ENCODE results near the gene PINK1.

Gene PINK1

GRCh38 chr1:20693623-20694022, 60.4 kb downstream of the PINK1 start:
- Histone ChIP-seq H3K23ac (ENCODE audit: low read length) (no peak overlapping the region), H2AK5ac (ENCODE audit: low read length) (no peak overlapping the region), H3K4me3 (ENCODE audit: low read depth, low read length) (no peak overlapping the region), H2AFZ (ENCODE audit: insufficient read depth, low read length, poor library complexity) (no peak overlapping the region), H2BK12ac (ENCODE audit: low read length) (no peak overlapping the region), H2BK120ac (ENCODE audit: insufficient read depth, low read length, poor library complexity) (no peak overlapping the region), H3K36me3 (ENCODE audit: control insufficient read depth in 1 of 2, insufficient read depth in 2 of 2, low read length in 2 of 2) (no peaks in the 10 kb centered on the region), H3K9ac (ENCODE audit: low read length) (no peak overlapping the region), H3K79me2 (ENCODE audit: control insufficient read depth, insufficient read depth, low read length, poor library complexity) (no peaks in the 10 kb centered on the region), H4K91ac (ENCODE audit: low read depth, low read length) (no peak overlapping the region), H3K27ac (ENCODE audit: low read depth, low read length) (no peak overlapping the region), H3K9me3 (ENCODE audit: insufficient read depth, low read depth, low read length) (no peaks in the 10 kb centered on the region), H3K14ac (ENCODE audit: low read length) (no peak overlapping the region), H4K8ac (ENCODE audit: low read depth, low read length) (no peak overlapping the region), H4K12ac (ENCODE audit: low read depth, low read length) (no peak overlapping the region), H3K27me3 (ENCODE audit: insufficient read depth, low read length) (no peaks in the 10 kb centered on the region), H3K79me1 (ENCODE audit: low read length) (peaks cover 10% of the 10 kb centered on the region), H3K18ac (ENCODE audit: low read length) (no peak overlapping the region), H3K4me2 (ENCODE audit: low read length) (no peak overlapping the region), H2BK5ac (ENCODE audit: low read depth, low read length, poor library complexity) (no peak overlapping the region), H3K4ac (ENCODE audit: low read depth, low read length) (no peak overlapping the region), H3K4me1 (ENCODE audit: control insufficient read depth in 1 of 2, insufficient read depth in 2 of 2, low read length in 2 of 2) (peaks cover 13 to 14% of the 10 kb centered on the region in 2 experiments)
- DNase-seq, result no peak
- WGBS (ENCODE audit: extremely low coverage, insufficient coverage, insufficient read length), result no CpG with 5 or more reads among the region's 2 CpGs

GRCh38 chr1:20695515-20695914, 62.3 kb downstream of the PINK1 start:
- Histone ChIP-seq H3K9ac (ENCODE audit: low read length) (no peak overlapping the region), H3K4me1 (ENCODE audit: control insufficient read depth in 1 of 2, insufficient read depth in 2 of 2, low read length in 2 of 2) (peaks cover 23 to 24% of the 10 kb centered on the region in 2 experiments), H2AFZ (ENCODE audit: insufficient read depth, low read length, poor library complexity) (no peak overlapping the region), H3K79me2 (ENCODE audit: control insufficient read depth, insufficient read depth, low read length, poor library complexity) (no peaks in the 10 kb centered on the region), H3K4me3 (ENCODE audit: low read depth, low read length) (no peak overlapping the region), H2BK12ac (ENCODE audit: low read length) (no peak overlapping the region), H3K36me3 (ENCODE audit: control insufficient read depth in 1 of 2, insufficient read depth in 2 of 2, low read length in 2 of 2) (no peaks in the 10 kb centered on the region), H4K91ac (ENCODE audit: low read depth, low read length) (no peak overlapping the region), H3K23ac (ENCODE audit: low read length) (no peak overlapping the region), H3K14ac (ENCODE audit: low read length) (no peak overlapping the region), H3K9me3 (ENCODE audit: insufficient read depth, low read depth, low read length) (no peaks in the 10 kb centered on the region), H2BK5ac (ENCODE audit: low read depth, low read length, poor library complexity) (no peak overlapping the region), H3K27ac (ENCODE audit: low read depth, low read length) (no peak overlapping the region), H3K4ac (ENCODE audit: low read depth, low read length) (no peak overlapping the region), H2BK120ac (ENCODE audit: insufficient read depth, low read length, poor library complexity) (no peak overlapping the region), H3K27me3 (ENCODE audit: insufficient read depth, low read length) (no peaks in the 10 kb centered on the region), H3K4me2 (ENCODE audit: low read length) (no peak overlapping the region), H3K18ac (ENCODE audit: low read length) (no peak overlapping the region), H3K79me1 (ENCODE audit: low read length) (peaks cover 10% of the 10 kb centered on the region), H2AK5ac (ENCODE audit: low read length) (no peak overlapping the region), H4K8ac (ENCODE audit: low read depth, low read length) (no peak overlapping the region), H4K12ac (ENCODE audit: low read depth, low read length) (no peak overlapping the region)
- WGBS (ENCODE audit: extremely low coverage, insufficient coverage, insufficient read length), result no CpG with 5 or more reads among the region's 10 CpGs
- no peak for DNase-seq

DNA sequence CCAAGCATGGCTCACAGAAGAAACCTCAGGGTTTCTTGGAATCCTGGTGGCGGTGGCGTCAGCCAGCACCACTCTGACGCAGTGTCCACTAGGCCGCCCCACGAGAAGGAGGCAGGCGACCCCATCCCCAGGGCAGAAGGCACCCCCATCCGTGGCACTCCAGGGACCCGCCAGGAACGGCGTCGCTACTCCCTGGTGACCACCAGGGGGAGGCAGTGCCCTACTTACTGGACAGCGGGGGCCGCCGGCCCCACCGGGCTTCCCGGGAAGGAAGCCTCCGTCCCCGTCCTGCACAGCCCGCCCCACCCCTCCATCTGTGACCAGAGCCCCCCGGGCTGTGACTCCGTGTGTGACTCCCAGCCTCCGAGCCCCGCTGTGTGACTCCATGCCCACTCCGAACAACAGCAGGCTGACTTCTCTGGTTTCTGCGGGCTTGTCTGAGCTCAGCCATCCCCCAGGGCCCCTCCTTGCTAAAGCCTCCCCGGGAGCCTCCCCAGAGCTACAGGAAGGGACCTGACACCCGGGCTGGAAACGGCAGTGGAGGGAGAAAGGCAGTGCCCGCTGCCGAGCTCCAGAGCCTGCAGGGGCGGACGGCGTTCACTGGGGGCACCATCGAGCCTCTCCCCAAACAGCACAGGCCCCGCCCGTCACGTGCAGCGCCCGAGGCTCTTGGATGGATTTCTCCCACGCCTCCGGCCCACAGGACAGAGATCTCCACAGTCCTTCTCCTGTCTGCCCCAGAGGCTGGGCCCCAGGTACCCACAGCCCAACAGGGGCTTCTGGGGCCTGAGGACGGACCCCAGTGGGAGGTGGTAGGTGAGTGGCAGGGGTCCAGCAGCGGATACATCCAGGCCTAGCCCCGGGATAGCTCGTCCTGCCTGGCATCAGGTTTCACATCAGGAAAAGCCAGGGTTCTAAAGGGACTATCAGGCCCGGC, 63.4 kb downstream of the PINK1 start:
- peak overlapping the region; percentile 81 for H2BK120ac ChIP-seq (ENCODE audit: insufficient read depth, low read length, poor library complexity)
- H3K9me3 ChIP-seq (ENCODE audit: insufficient read depth, low read depth, low read length), result no peaks in the 10 kb centered on the region
- H3K4ac ChIP-seq (ENCODE audit: low read depth, low read length), result peak overlapping the region; percentile 31
- peak overlapping the region; percentile 56 for H4K91ac ChIP-seq (ENCODE audit: low read depth, low read length)
- peak overlapping the region; percentile 63 for H3K4me2 ChIP-seq (ENCODE audit: low read length)
- no peak overlapping the region for H3K23ac ChIP-seq (ENCODE audit: low read length)
- H3K4me3 ChIP-seq (ENCODE audit: low read depth, low read length), result peak overlapping the region; percentile 54
- H4K8ac ChIP-seq (ENCODE audit: low read depth, low read length), result peak overlapping the region; percentile 71
- H3K9ac ChIP-seq (ENCODE audit: low read length), result peak overlapping the region; percentile 0
- H4K12ac ChIP-seq (ENCODE audit: low read depth, low read length), result peak overlapping the region; percentile 56
- peak overlapping the region; percentile 42 for H3K18ac ChIP-seq (ENCODE audit: low read length)
- no peaks in the 10 kb centered on the region for H3K36me3 ChIP-seq (ENCODE audit: control insufficient read depth in 1 of 2, insufficient read depth in 2 of 2, low read length in 2 of 2)
- H2AK5ac ChIP-seq (ENCODE audit: low read length), result no peak overlapping the region
- peak overlapping the region; percentile 44 for H3K14ac ChIP-seq (ENCODE audit: low read length)
- H2BK5ac ChIP-seq (ENCODE audit: low read depth, low read length, poor library complexity), result peak overlapping the region; percentile 62
- peak overlapping the region; percentile 82 for H2BK12ac ChIP-seq (ENCODE audit: low read length)
- H3K27ac ChIP-seq (ENCODE audit: low read depth, low read length), result peak overlapping the region; percentile 71
- no peaks in the 10 kb centered on the region for H3K79me2 ChIP-seq (ENCODE audit: control insufficient read depth, insufficient read depth, low read length, poor library complexity)
- peak; percentile 75 to 85 for DNase-seq
- peaks cover 13% of the 10 kb centered on the region for H3K79me1 ChIP-seq (ENCODE audit: low read length)
- H2AFZ ChIP-seq (ENCODE audit: insufficient read depth, low read length, poor library complexity), result peak overlapping the region; percentile 61
- no CpG with 5 or more reads among the region's 46 CpGs for WGBS (ENCODE audit: extremely low coverage, insufficient coverage, insufficient read length)
- peaks cover 24 to 27% of the 10 kb centered on the region in 2 experiments for H3K4me1 ChIP-seq (ENCODE audit: control insufficient read depth in 1 of 2, insufficient read depth in 2 of 2, low read length in 2 of 2)
- H3K27me3 ChIP-seq (ENCODE audit: insufficient read depth, low read length), result no peaks in the 10 kb centered on the region

- Histone ChIP-seq H3K9me3 (ENCODE audit: insufficient read depth, low read depth, low read length) (no peaks in the 10 kb centered on the region), H4K12ac (ENCODE audit: low read depth, low read length) (no peak overlapping the region), H2BK120ac (ENCODE audit: insufficient read depth, low read length, poor library complexity) (peak overlapping the region; percentile 28), H3K4me2 (ENCODE audit: low read length) (no peak overlapping the region), H3K23ac (ENCODE audit: low read length) (no peak overlapping the region), H3K9ac (ENCODE audit: low read length) (no peak overlapping the region), H3K27ac (ENCODE audit: low read depth, low read length) (no peak overlapping the region), H3K36me3 (ENCODE audit: control insufficient read depth in 1 of 2, insufficient read depth in 2 of 2, low read length in 2 of 2) (no peaks in the 10 kb centered on the region), H3K79me1 (ENCODE audit: low read length) (peaks cover 13% of the 10 kb centered on the region), H2BK5ac (ENCODE audit: low read depth, low read length, poor library complexity) (no peak overlapping the region), H3K4me1 (ENCODE audit: control insufficient read depth in 1 of 2, insufficient read depth in 2 of 2, low read length in 2 of 2) (peaks cover 24 to 27% of the 10 kb centered on the region in 2 experiments), H4K8ac (ENCODE audit: low read depth, low read length) (no peak overlapping the region), H3K18ac (ENCODE audit: low read length) (no peak overlapping the region), H2AK5ac (ENCODE audit: low read length) (peak overlapping the region; percentile 26), H3K4me3 (ENCODE audit: low read depth, low read length) (no peak overlapping the region), H3K14ac (ENCODE audit: low read length) (peak overlapping the region; percentile 4), H2AFZ (ENCODE audit: insufficient read depth, low read length, poor library complexity) (no peak overlapping the region), H3K79me2 (ENCODE audit: control insufficient read depth, insufficient read depth, low read length, poor library complexity) (no peaks in the 10 kb centered on the region), H2BK12ac (ENCODE audit: low read length) (peak overlapping the region; percentile 53), H3K27me3 (ENCODE audit: insufficient read depth, low read length) (no peaks in the 10 kb centered on the region), H4K91ac (ENCODE audit: low read depth, low read length) (peak overlapping the region; percentile 33), H3K4ac (ENCODE audit: low read depth, low read length) (no peak overlapping the region)
- no peak for DNase-seq
- no CpG with 5 or more reads among the region's 12 CpGs for WGBS (ENCODE audit: extremely low coverage, insufficient coverage, insufficient read length)
Observed at GRCh38 chr1:20697563-20697962, 64.3 kb downstream of the PINK1 start.
